Stimulated activated CD8-positive, alpha-beta memory T cell treated with anti-CD3 and anti-CD28 coated beads, Interleukin-7, amount 100 ng/mL, for 1 hour (primary cell): ENCODE data around the gene FBF1.
"Not testable (repeated sequence)": the region's sequence is repeated elsewhere in the genome, so short reads cannot be mapped to it uniquely, and the experiment has no call there.

Experiments used
- DNase-seq, 2 donors: peaks; one replicate each; pipeline ENCODE4 v3.0.0-alpha.2; 2020; ENCODE audit warnings: low read depth in 2 of 2

The FBF1 gene, protein sequence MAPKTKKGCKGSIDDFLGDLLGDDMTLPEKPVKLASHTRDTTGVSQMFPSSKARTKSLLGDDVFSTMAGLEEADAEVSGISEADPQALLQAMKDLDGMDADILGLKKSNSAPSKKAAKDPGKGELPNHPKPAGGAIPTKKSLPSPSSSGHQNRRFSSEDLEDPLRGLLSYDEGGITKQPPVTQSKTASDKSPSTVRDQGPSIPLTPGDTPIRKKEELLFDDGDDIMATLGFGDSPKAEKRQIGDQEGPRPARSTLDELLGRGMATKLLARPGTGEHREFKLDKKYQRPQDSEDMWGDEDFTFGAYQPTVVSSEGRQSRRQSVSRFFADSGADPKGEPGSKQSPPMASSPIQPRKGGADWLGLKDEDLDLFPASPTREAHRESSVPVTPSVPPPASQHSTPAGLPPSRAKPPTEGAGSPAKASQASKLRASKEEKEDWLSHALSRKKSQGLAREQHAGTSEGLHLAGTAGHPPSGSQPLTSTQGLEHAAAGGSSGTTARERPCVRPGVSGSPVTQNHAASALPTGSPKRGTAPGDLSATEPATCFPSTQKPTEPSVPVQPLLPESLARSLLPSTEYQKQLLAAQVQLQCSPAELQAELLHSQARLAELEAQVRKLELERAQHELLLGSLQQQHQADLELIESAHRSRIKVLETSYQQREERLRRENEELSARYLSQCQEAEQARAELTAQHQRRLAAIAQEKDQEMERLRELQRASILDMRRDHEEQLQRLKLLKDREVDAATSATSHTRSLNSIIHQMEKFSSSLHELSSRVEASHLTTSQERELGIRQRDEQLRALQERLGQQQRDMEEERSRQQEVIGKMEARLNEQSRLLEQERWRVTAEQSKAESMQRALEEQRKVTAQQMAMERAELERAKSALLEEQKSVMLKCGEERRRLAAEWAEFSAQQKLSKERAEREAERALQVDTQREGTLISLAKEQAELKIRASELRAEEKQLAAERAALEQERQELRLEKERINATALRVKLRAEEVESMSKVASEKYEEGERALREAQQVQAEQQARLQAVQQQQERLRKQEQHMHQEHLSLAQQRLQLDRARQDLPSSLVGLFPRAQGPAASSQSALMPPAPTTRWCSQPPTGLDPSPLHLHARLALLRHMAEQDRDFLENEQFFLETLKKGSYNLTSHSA

DNA sequence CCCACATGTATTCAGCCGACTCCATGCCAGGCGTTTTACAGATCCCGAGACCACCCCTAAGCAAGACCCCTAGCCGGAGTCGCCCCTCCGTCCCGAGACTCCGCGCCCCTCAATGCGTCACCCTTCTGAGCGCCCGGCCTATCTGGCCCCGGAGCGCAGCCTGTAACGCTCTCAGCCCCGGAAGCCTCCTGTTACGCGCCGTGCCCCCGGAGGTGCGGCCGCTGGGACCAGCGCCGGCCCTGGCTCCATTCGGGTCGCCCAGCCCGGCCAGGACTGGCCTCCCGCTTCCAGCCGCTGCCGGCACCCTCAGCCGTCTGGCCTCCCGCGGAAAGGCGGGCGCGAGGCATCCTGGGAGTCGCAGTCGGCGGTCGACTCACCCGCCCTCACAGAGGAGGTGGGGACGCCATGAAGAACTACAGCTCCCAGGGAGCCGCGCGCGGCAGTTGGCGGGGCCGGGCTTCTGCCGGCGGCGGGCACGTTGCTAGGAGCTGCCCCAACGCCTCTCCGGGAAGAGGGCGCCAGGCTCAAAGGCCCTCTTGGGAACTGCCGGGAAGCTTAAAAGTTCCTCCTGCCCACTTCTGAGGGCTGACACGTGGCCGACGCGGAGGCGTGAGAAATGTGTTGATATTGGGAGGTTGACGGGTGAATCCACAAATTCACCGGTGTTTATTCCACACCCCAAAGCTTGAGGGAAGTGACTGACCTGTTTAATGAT is at the start of gene FBF1:
TSS of gene FBF1 (minus strand) at position 316 of the 715 bp plus-strand sequence. CDS start 2,893 bp downstream, outside the sequence.
- peak; percentile 73 to 75 for DNase-seq

DNA sequence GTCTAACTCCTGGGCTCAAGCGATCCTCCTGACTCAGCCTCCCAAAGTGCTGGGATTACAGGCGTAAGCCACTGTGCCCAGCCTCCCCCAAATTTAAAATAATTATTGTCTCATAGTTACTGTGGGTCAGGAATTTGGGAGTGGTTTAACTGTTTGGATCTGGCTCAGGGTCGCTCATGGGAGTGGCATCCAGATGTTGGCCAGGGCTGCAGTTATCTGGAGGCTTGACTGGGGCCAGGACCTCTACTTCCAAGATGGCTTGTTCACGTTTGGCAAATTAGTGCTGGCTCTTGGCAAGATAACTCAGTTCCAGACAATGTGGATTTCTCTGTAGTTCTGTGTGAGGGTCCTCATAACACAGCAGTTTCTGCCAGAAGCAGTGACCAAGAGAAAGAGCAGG is 46.2 kb upstream of the FBF1 start:
- DNase-seq: no peak

DNA sequence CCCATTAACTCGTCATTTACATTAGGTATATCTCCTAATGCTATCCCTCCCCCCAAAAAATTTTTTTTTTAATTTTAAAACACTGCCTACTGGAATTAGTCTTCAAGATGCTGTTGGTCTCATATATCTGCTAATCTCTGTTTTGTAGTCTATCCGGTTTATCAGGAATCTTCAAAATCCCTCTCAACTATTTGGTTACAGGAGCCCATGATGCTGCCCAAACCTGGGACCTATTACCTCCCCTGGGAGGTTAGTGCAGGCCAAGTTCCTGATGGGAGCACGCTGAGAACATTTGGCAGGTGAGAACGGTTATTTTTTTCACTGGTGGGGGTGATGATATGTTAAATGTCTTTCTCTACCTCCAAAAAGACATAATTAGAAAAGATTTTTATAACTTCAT is 45.1 kb upstream of the FBF1 start:
- DNase-seq: no peak

DNA sequence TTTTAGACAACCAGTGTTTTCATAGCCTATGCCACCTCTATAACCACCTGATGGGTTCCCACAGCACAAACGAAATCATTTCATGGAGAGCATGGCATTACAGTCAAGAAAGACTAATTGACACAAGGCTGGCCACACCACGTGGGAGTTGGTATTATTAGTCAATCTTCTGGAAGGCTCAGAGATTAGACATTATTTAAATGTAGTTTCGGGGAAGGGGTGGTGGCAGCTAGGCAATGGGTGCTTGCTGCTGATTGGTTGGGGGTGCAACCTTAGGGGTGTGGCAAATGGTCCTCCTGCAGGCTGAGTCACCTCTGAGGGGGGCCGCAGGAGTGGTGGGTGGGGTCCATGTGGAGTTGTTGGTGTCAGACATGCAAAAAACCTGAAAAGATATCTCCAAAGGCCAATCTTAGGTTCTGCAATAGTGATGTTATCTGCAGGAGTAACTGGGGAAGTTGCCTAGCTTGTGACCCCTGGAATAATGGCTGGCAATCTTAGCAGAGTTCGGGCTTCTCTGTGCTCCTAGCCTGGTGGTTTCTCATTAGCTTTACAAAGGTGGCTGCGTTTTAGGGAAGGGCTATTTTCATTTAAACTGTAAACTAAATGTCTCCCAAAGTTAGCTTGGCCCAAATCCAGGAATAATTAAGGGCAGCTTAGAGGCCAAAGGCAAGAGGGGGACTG is 42.8 kb upstream of the FBF1 start:
- DNase-seq: no peak

DNA sequence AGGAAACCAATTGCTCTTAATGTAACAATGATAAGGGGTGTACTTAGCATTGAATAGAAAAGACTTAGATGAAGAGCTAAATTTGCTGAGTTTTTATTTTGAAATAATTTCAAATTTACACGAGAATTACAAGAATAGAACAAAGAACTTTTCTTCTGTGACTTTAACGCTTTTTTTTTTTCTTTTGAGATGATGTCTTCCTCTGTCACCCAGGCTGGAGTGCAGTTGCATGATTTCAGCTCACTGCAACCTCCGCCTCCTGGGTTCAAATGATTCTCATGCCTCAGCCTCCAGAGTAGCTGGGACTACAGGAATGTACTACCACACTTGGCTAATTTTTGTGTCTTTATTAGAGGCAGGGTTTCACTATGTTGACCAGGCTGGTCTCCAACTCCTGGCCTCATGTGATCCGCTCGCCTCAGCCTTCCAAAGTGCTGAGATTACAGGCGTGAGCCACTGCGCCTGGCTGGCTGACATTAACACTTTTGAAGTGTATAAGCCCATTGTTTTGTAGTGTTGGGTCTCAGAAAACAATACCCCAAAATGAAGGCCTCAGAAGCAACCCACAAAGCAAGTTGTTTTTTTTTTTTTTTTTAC is 40.3 kb upstream of the FBF1 start:
- no peak for DNase-seq

DNA sequence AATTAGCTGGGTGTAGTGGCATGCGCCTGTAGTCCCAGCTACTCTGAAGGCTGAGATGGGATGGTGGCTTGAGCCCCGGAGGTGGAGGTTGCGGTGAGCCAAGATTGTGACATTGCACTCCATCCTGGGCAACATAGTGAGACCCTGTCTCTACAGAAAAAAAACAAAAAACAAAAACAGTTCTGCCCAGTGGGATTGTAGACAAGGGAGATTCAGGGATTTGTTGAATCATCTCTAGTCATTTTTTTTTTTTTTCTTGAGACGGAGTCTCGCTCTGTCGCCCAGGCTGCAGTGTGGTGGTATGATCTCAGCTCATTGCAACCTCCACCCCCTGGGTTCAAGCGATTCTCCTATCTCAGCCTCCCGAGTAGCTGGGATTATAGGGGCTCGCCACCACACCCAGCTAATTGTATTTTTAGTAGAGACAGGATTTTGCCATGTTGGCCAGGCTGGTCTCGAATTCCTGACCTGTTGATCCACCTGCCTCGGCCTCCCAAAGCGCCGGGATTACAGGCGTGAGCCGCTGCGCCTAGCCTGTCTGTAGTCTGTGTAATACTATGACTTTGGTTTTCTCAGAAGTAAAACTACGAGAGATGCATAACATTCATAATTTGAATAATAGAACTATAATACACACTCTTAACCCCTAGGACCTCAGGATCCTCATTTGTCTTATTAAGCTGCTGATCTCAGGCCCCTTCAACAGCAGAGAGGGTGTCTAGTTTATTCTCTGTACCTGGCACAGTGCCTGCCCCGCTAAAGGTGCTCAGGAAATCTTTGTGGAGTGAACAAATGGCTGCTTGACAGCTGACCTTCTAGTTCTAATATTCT is 39.6 kb upstream of the FBF1 start:
- no peak for DNase-seq

DNA sequence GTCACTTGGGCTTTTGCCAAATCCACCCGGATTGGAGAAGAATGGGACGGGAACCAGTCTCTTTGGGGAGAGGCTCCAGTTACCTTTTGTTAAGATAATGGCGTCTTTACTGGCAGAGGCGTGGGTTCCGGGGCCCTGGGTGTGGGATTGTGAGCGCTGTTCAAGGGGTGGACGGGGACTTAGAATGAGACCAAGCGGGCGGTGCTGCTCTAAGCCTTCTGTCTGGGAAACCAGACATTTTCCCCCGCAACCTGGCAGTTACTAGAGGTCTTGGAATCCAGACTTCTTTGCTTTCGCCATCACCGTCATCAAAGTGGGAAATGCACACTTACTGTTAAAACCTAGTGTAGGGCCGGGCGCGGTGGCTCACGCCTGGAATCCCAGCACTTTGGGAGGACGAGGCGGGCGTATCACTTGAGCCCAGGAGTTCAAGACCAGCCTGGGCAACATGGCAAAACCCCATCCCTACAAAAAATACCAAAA is 38.9 kb upstream of the FBF1 start:
- DNase-seq: no peak

DNA sequence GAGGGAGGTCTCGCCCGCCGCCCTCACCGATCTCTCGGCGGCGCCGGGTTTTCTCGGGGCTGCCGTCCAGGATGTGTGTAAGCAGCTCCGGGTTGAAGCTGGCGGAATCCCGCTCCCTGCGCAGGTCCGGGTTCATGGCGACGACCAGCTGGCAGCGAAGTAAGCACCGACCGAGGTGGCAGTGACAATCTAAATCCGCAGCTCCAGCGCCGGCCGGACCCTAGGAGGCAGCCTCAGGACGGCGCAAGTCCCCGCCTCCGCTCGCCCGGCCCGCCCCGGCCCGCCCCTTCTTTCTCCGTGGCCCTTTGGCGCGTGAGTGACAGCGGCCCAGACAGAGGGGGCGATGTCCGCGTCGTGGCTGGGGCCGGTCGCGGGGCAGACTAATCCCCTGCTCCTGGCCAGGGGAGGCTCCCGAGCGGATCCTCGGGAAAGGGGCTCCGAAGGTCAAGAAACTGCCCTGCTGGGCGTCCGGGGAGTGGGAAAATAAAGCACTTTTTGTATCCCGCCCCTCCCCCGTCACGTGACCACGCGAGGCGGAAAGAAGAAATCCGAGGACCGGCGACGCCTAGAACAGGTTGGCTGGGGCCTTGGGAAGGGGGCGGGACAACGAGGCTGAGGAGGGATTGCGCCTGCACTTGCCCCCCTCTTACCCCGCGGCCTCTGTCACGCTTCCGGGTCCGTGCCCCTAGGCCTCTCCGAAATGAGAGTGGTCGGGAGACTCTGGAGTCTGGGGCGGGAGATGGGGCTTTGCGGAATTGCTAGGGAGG is 38.3 kb upstream of the FBF1 start, which contains the start of the genes ACOX1 and TEN1:
TSS of gene ACOX1 (minus strand) at position 229 of the 767 bp plus-strand sequence. CDS start at position 136, 93 bp downstream.
TSS of gene TEN1 (plus strand) at position 303 of the 767 bp plus-strand sequence. CDS start 6,953 bp downstream, outside the sequence.
- peak; percentile 90 to 93 for DNase-seq

DNA sequence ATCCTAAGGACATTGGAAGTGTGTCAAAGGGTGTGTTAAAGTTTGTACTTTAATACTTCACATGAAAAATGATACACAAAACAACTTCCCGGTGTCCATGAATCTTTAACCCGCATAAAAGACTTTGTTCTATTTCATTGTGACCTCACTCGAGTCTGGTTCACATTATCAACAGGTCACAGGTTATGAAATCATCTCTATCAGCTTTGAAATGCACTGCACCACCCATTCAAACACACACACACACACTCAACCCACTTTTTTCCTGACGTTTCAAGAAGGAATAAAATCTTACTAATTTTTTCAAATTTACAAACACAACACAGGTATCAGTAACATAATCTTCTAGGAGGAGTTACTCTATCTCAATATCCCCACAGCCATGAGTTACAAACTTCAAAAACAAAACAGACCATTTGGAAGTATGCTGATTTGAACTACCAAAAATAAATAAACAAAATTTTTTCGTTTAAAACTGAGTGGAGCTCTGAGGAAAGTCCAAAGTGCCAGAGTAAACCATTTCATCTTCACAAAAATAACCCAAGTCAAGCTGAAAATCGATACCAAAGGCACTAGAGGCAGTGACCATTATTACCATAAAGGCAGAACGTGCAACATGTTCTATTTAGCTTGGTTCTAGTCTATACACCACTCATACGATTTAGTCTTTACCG is 35.5 kb upstream of the FBF1 start:
- DNase-seq: no peak

DNA sequence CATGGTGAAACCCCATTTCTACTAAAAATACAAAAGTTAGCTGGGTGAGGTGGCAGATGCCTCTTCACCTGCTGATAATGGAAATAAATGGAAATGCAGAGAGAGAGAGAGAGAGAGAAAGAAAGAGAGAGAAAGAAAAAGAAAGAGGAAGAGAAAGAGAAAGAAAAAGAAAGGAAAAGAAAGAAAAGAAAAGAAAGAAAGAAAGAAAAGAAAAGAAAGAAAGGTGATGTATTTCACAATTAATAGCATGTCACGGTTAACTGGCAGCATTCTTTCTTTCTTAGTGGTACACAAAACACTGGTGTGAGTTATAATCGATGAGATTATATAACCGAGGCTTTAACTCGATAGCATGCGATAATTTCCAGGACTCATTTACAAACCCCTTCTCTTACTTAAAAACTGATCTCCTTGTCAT is 34.9 kb upstream of the FBF1 start:
- DNase-seq: no peak

DNA sequence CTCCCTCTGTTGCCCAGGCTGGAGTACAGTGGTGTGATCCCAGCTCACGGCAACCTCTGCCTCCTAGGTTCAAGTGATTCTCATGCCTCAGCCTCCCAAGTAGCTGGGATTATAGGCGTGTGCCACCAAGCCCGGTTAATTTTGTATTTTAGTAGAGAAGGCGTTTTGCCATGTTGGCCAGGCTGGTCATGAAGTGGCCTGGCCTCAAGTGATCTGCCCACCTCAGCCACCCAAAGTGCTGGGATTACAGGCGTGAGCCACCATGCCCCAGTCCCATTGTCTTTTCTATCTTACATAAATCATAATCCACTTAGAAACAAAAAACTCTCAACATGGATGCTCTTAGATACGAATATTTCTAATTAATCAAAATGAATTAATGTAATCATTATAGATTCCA is 34.3 kb upstream of the FBF1 start:
- not testable (repeated sequence) for DNase-seq

DNA sequence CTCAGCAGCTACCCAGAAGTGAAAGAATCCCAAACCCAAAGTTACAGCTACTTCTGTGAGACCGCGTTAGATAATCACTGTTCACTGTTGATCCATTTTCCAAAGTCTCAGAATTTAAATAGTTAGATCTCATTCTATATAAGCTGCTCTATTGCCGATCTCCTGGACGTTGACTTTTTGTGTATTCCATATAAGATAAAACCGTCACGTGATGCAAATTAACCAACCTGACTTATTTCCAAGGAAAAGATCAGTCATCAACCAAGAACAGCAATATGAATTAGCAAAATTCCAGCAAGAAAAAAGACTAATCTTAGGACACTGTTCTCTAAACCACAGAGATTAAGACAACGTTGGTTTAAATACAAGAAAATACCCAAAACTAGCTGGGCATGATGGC is 29.8 kb upstream of the FBF1 start:
- no peak for DNase-seq

DNA sequence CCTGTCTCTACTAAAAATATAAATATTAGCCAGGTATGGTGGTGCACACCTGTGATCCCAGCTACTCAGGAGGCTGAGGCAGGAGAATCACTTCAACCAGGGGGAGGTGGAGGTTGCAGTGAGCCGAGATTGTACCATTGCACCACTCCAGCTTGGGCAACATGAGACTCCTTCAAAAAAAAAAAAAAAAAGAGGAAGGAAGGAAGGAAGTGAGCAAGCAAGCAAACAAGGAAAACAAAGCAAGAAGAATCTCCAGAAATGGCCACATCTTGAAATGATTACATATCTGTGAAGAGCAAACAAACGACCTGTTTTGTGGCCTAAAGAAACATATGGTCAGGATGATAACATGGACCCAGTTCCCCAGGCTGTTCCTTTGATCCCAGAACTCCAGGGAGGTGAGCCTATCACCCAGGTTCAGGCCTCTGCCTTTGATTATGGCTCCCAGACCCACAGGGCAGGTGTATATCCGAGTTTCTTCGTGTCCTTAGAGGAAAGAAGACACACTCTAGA is 29.2 kb upstream of the FBF1 start:
- DNase-seq: no peak

DNA sequence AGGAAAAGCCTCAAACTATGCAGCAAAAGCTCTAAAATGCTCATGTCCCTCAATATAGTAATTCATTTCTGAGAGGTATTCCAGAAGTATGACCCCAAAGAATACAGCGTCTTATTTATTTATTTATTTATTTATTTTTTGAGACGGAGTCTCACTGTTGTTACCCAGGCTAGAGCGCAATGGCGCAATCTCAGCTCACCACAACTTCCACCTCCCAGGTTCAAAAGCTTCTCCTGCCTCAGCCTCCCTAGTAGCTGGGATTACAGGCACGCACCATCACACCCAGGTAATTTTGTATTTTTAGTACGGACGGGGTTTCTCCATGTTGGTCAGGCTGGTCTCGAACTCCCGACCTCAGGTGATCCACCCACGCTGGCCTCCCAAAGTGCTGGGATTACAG is 28.2 kb upstream of the FBF1 start:
- not testable (repeated sequence) for DNase-seq

DNA sequence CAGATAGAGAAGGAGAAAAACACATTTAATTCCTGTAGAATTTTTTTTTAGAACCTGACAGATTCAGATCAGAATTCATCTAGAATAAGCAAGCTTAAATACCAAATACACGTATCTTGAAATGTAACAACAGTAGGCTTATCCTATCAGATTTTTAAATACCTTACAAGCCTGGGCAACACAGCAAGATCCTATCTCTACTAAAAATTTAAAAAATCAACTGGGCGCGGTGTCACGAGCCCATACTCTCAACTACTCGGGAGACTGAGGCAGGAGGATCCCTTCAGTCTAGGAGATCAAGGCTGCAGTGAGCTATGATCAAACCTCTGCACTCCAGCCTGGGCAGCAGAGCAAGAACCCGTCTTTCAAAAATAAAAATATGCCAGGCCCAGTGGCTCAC is 24.6 kb upstream of the FBF1 start:
- DNase-seq: no peak

DNA sequence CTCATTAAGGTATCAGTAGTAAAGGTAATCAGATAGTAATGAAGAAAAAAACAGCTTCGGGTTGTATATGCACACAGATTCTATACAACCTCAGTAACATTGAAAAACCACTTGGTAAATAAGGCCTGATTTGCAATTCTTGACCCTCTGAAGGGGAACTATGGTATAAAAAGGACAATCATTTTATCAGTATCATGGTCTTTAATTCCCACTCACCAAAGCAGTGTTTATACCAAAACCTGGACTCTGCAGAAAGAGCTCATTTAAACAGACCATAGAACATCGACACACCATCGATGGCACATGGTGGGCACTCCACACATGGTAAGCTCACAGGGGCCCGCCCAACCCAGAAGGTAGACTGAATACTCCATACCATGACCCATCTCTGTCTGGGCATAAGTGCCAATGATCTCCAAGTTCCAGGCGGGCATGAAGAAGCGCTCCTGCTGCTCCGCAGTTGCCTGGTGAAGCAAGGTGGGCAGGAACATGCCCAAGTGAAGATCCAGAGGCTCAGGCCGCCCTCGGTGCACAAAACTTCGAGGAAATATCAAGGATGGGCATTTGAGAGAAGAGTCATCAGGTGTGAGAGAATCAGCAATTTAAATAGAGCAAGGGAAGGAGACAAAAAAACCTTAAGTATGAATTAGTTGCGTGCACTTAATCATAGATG is 19.1 kb upstream of the FBF1 start:
- DNase-seq: no peak
